GM12864 (cell line): ENCODE measurements around the gene FAM98C.

ENCODE experiments used
- DNase-seq: peaks from one replicate; pipeline ENCODE4 v3.0.0-alpha.2; 2011; ENCODE audit warnings: low read depth
- H3K4me3 ChIP-seq: 2 replicates; pipeline ENCODE4 v1.5.1; 2011; ENCODE audit warnings: mild to moderate bottlenecking, low read depth, low read length, control low read depth
- CTCF ChIP-seq: IDR thresholded peaks from 2 replicates; pipeline ENCODE4 v1.5.1; 2011; ENCODE audit warnings: low read depth, mild to moderate bottlenecking, moderate library complexity, low read length, control low read depth, inconsistent platforms; ENCODE audit errors: missing control alignments

FAM98C gene

DNA sequence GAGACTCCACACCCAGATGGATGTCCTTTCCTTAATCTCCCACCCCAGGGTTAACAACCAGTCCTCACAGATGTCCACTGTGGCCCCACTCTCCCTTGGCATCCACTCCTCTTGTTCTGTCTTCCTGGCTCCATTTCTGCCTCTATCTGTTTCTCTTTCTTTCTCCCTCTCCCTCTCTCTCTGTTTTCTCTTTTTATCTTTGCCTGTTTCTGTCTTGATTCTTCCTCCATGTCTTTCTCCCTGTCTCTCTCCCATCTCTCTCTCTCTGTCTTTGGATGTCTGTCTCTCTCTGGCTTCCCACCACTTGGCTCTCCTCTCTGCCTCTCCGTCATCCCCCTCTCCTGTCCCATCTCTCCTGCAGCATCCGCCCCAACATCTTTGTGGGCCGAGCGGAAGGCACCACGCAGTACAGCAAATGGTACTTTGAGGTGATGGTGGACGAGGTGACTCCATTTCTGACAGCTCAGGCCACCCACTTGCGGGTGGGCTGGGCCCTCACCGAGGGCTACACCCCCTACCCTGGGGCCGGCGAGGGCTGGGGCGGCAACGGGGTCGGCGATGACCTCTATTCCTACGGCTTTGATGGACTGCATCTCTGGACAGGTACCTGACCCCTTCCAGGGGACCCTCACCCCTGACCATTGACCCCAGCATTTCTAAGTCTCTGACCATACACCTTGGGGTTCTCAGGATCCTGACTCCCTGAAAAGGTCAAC lies 55.0 kb downstream of the FAM98C start:
- H3K4me3 ChIP-seq: no peak overlapping the region
- TF ChIP-seq CTCF: no peak
- no peak for DNase-seq
